GM18526 (cell line): ENCODE data around the gene YY2.

Source experiments
- POLR2A ChIP-seq: IDR thresholded peaks from 3 replicates; pipeline ENCODE4 v1.6.1; 2011; ENCODE audit not compliant: insufficient read length; ENCODE audit errors: extremely low read depth

YY2 gene

GRCh38 chrX:21856504-21856903, 717 bp downstream of the YY2 start:
- TF ChIP-seq POLR2A = no peak

- no peak for TF ChIP-seq POLR2A
Observed at GRCh38 chrX:21863241-21863640, 7.5 kb downstream of the YY2 start.

DNA sequence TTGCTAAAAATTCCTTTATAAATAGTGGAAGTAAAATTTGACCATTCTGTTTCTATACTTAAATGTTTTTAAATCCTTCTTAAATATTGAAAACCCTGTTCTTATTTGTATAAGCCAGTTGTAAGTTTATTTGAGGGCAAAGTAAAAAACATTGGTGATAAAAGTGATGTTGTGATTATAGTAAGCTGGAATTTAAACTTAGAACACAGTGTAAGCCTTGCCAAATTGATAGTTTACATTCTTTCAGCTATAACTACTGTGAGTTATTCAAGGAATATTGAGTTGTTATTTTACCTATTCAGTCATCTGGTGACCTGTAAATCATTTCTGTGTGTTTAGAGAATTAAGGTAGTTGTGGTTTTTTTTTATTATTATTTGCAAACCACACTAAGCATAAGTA, 9.6 kb downstream of the YY2 start:
- no peak for TF ChIP-seq POLR2A

DNA sequence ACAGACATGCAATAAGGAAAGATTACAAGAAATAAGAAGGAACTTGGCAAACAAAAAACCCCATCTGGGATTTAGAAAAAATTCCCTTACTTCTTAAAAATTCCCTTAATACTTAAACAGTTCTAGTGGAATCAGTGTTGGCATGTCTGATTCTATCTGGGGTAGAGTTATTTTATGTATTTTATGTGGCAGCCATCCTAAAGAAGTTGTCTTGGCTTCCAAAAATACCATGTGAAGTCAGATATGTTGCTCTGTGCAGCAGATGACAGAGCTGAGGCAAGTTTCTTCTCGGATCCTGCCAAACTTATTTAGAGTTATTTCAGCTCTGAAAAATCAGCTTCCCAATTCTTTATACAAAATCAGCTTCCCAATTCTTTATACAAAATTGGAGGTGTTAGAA, 14.7 kb downstream of the YY2 start:
- no peak for TF ChIP-seq POLR2A

- no peak for TF ChIP-seq POLR2A
Observed at GRCh38 chrX:21873063-21873775, 17.4 kb downstream of the YY2 start.

DNA sequence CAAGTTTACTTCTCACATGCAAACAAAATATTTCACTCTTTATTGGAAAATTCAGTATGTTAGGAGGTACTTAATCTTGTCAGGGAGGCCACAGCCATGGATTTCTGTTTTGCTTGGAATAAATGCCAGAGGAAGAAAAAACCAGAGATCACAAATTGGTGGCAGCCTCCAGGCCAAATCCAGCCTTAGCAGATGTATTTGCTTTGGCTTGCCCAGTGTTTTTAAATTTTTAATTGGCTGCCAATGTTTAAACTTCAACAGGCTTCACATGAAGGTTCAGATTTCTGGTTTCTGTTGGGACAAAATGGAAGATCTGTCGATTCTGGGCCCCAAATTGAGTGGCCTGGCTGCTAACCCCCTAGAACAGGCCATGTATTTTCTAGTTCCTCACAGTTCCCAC, 19.2 kb downstream of the YY2 start:
- no peak for TF ChIP-seq POLR2A

DNA sequence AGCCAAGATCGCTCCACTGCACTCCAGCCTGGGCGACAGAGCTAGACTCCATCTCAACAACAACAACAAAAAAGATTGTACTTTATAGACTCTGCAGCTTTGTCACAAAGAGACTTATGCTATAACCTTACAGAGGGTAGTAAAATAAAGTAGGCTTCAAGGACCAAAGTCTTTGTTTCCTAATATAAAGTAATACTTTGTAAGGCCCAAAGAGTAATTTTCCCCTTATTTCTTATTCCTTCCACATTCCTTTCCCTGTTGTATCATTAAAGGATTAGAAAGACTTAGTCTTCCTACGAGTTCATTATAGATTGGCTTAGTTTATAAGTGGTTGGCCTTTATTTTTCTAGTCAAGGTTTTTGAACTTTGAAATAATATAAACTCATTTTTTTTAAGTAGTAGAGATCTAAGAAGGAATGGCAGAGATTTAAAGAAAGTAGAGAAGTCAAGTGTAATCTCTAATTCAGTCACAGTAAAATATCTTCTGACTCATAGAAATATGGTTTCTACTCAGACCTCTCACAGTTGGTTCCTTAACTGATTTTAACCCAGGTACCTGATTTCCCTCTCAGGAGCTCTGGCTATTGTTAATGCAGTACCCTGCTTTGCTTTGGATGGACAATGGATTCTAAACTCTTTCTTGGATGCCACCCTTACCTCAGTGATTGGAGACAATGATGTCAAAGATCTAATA, 26.2 kb downstream of the YY2 start:
- TF ChIP-seq POLR2A = no peak

GRCh38 chrX:21883258-21883657, 27.5 kb downstream of the YY2 start:
- no peak for TF ChIP-seq POLR2A

- TF ChIP-seq POLR2A = no peak
Observed at GRCh38 chrX:21885568-21885967, 29.8 kb downstream of the YY2 start.

DNA sequence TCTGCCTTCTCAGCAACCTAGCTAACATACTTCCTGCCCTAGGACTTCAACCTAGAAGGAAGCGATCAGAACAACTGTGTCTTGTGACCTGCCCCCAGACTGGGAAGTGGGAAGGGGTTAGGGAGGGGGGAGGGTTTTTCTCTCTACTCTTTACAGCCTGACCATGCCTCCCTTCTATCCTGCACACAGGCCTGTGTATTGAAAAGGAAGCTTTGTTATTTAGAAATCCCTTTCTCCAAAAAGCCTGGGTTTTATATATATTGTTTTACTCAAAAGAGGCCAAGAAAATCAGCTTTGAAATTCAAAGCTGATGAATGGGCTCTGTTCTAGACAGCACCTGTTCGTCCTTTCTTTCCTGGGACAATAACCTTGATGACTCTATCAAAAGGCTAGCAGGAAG, 49.5 kb downstream of the YY2 start:
- no peak for TF ChIP-seq POLR2A

GRCh38 chrX:21905953-21906352, 50.2 kb downstream of the YY2 start:
- no peak for TF ChIP-seq POLR2A

DNA sequence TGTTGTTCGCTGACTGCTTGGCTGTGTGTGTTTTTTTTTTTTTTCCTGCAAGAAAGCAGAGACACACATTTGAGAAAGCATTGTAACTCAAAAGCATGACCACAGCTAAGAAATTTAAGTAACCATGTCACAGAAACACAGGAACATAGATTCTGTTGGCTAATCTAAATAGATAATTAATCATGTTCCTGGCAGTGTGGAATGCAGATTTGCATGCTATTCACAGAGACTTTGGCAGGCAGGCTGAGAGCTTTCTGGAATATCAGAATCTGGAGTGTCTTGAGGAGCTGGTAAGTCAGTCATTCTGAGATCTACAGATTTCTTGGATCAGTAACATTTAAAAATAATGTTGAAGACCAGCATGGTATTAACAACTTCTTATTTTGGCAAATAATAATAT, 51.5 kb downstream of the YY2 start:
- no peak for TF ChIP-seq POLR2A
